ENCODE results near the gene GP1BB. TPM values are rescaled to one million over a fixed set of nuclear protein-coding genes. Genes with fewer than 3 reads are reported as not detected.

GP1BB gene
- total and polyA plus RNA-seq, 10 of the 15 experiments (the other 5 are each of a cell fraction or from before 2014, with no cell fraction given), result 0.05 to 0.28 (median 0.28) TPM; not detected in 7

GRCh38 chr22:19681863-19682245 is 41.5 kb upstream of the GP1BB start:
- Histone ChIP-seq H3K36me3 (ENCODE audit: control insufficient read depth in 2 of 2, insufficient read depth in 2 of 2, low read length in 1 of 2) (no peaks in the 10 kb centered on the region), H4K20me1 (ENCODE audit: control insufficient read depth, insufficient read depth) (no peaks in the 10 kb centered on the region), H3K79me2 (ENCODE audit: control insufficient read depth, insufficient read depth, low read length) (no peaks in the 10 kb centered on the region), H3K4me1 (ENCODE audit: control insufficient read depth, insufficient read depth, low read length) (no peaks in the 10 kb centered on the region), H2AFZ (ENCODE audit: control insufficient read depth, low read depth, low read length) (no peak overlapping the region), H3K27ac (ENCODE audit: control insufficient read depth, insufficient read depth) (no peak overlapping the region), H3K9ac (ENCODE audit: control insufficient read depth, insufficient read depth, low read length) (no peak overlapping the region), H3K4me3 (no peak overlapping the region), H3K4me2 (ENCODE audit: control insufficient read depth, insufficient read depth) (no peak overlapping the region), H3K9me3 (replicated peaks; ENCODE audit: control insufficient read depth, insufficient read depth, low read length) (no peaks in the 10 kb centered on the region), H3K27me3 (replicated peaks in 1 of 2; ENCODE audit: control insufficient read depth in 2 of 2, insufficient read depth in 2 of 2, low read length in 1 of 2) (no peaks in the 10 kb centered on the region)
- in situ Hi-C loops (cut with MboI) (no loop called here), intact Hi-C loops (cut with micrococcal nuclease; ENCODE audit: unreplicated experiment) (no loop called here)
- CTCF ChIA-PET, result interaction anchor here (1.0 to 1.5 kb wide), 2 partner anchors 34 to 39 kb away, joined by 3 to 5 read pairs; no protein-coding TSS in a partner anchor
- POLR2A ChIA-PET, result no interaction called here
- no peak for DNase-seq (ENCODE audit: low read depth, low spot score)
- ATAC-seq, result no peak
- SMC1A ChIA-PET (ENCODE audit: uncharacterized antibody, unreplicated experiment), result interaction anchor here (1.2 kb wide), 1 partner anchor 12 kb away, joined by 3 read pairs; no protein-coding TSS in a partner anchor
- 37% methylated on average over 6 of the region's 6 CpGs for WGBS (ENCODE audit: insufficient coverage, insufficient replicate concordance, low lambda C conversion rate, missing lambda C conversion rate)
- BruUV-seq (replicated peaks), result no TSS peak
- no peak for FAIRE-seq
- RAD21 ChIA-PET (ENCODE audit: unreplicated experiment), result interaction anchor here (1.2 kb wide), 1 partner anchor 202 kb away, joined by 3 read pairs; the partner anchor contains the start of genes CDC45 and UFD1
- no peak for TF ChIP-seq RFX5 (IDR thresholded peaks at IDR 0.05; ENCODE audit: low read depth, low read length)
- TF ChIP-seq PKNOX1 (IDR thresholded peaks at IDR 0.05), result no peak
- no peak for TF ChIP-seq IKZF2 (IDR thresholded peaks at IDR 0.05)
- TF ChIP-seq TCF7 (IDR thresholded peaks at IDR 0.05; ENCODE audit: borderline replicate concordance), result no peak
- TF ChIP-seq CBFB (IDR thresholded peaks at IDR 0.05; ENCODE audit: low read depth), result no peak
- TF ChIP-seq, protein P1, sequence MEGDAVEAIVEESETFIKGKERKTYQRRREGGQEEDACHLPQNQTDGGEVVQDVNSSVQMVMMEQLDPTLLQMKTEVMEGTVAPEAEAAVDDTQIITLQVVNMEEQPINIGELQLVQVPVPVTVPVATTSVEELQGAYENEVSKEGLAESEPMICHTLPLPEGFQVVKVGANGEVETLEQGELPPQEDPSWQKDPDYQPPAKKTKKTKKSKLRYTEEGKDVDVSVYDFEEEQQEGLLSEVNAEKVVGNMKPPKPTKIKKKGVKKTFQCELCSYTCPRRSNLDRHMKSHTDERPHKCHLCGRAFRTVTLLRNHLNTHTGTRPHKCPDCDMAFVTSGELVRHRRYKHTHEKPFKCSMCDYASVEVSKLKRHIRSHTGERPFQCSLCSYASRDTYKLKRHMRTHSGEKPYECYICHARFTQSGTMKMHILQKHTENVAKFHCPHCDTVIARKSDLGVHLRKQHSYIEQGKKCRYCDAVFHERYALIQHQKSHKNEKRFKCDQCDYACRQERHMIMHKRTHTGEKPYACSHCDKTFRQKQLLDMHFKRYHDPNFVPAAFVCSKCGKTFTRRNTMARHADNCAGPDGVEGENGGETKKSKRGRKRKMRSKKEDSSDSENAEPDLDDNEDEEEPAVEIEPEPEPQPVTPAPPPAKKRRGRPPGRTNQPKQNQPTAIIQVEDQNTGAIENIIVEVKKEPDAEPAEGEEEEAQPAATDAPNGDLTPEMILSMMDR (IDR thresholded peaks at IDR 0.05 in 2 of 3, conservative IDR thresholded peaks at IDR 0.05 in 1 of 3; ENCODE audit: control insufficient read depth in 2 of 3, extremely low read depth in 1 of 3, insufficient read depth in 1 of 3, low read depth in 3 of 3, low read length in 3 of 3), result no peak
- TF ChIP-seq CHD4 (IDR thresholded peaks at IDR 0.05), result no peak
- no peak for TF ChIP-seq CBX5 (IDR thresholded peaks at IDR 0.05; ENCODE audit: low read depth)
- TF ChIP-seq TBL1XR1 (IDR thresholded peaks at IDR 0.05; ENCODE audit: low read depth, low read length), result no peak
- TF ChIP-seq, protein P2, sequence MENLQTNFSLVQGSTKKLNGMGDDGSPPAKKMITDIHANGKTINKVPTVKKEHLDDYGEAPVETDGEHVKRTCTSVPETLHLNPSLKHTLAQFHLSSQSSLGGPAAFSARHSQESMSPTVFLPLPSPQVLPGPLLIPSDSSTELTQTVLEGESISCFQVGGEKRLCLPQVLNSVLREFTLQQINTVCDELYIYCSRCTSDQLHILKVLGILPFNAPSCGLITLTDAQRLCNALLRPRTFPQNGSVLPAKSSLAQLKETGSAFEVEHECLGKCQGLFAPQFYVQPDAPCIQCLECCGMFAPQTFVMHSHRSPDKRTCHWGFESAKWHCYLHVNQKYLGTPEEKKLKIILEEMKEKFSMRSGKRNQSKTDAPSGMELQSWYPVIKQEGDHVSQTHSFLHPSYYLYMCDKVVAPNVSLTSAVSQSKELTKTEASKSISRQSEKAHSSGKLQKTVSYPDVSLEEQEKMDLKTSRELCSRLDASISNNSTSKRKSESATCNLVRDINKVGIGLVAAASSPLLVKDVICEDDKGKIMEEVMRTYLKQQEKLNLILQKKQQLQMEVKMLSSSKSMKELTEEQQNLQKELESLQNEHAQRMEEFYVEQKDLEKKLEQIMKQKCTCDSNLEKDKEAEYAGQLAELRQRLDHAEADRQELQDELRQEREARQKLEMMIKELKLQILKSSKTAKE (IDR thresholded peaks at IDR 0.05; ENCODE audit: low read depth, poor library complexity, severe bottlenecking), result no peak
- TF ChIP-seq GATAD2B (conservative IDR thresholded peaks at IDR 0.05; ENCODE audit: low read depth), result no peak
- TF ChIP-seq ZBTB11 (CRISPR knock-in tag; IDR thresholded peaks at IDR 0.05), result no peak
- no peak for TF ChIP-seq KDM1A (IDR thresholded peaks at IDR 0.05; ENCODE audit: borderline replicate concordance)
- no peak for TF ChIP-seq MTA3 (IDR thresholded peaks at IDR 0.05; ENCODE audit: borderline replicate concordance, low read length)
- TF ChIP-seq DPF2 (IDR thresholded peaks at IDR 0.05), result no peak
